GM12878 (cell line): ENCODE measurements around the gene TMEM176B. TPM values are rescaled to one million over a fixed set of nuclear protein-coding genes. Genes with fewer than 3 reads are reported as not detected.

Experiments used
- ATAC-seq: fragments of 200-7000 bp; cut with Tn5 transposase; 3 replicates; pipeline ENCODE4 v1.9.1; 2020; ENCODE audit warnings: mild to moderate bottlenecking, moderate library complexity
- BruUV-seq: library from RNA; stranded (reverse); fragments of 400-500 nt; replicated peaks from 2 replicates; lab custom pipeline; 2021; lab: Mats Ljungman, UMichigan
- CTCF ChIA-PET: fragments of 300-600 bp; sonication (Branson Sonifier 250); formaldehyde crosslinking; extraction: SDS; loops from one replicate; lab custom pipeline; 2021; ENCODE audit warnings: inconsistent platforms; lab: Yijun Ruan, JAX
- POLR2A ChIA-PET: fragments of 350-600 bp; formaldehyde crosslinking; extraction: SDS; loops from one replicate; lab custom pipeline; 2021; ENCODE audit warnings: inconsistent platforms; lab: Charles Lee
- RAD21 ChIA-PET: fragments of 300-600 bp; sonication (Branson Sonifier 250); formaldehyde crosslinking; loops from one replicate; lab custom pipeline; 2023; ENCODE audit warnings: antibody characterized with exemption; ENCODE audit not compliant: unreplicated experiment; lab: Charles Lee
- SMC1A ChIA-PET: fragments of 300-600 bp; sonication (Branson Sonifier 250); formaldehyde crosslinking; loops from one replicate; lab custom pipeline; 2023; ENCODE audit not compliant: unreplicated experiment, uncharacterized antibody; lab: Charles Lee
- DNase-seq: peaks from one replicate; pipeline ENCODE4 v3.0.0-alpha.2; 2011; ENCODE audit warnings: low read depth, low spot score
- FAIRE-seq: peaks from 3 replicates; lab custom pipeline; 2011; peaks lifted over from hg19 to GRCh38; lab: Jason Lieb, UNC
- H2AFZ ChIP-seq: 2 replicates; pipeline ENCODE4 v1.6.0; 2011; ENCODE audit warnings: low read depth, low read length, control low read depth; ENCODE audit not compliant: control insufficient read depth
- H3K27ac ChIP-seq: 2 replicates; pipeline ENCODE4 v1.5.1; 2011; ENCODE audit warnings: control low read depth; ENCODE audit not compliant: control insufficient read depth, insufficient read depth
- H3K27me3 ChIP-seq, 2 experiments: replicated peaks in 1 of 2; 2 replicates each; pipeline versions ENCODE4 v1.6.0 to v1.6.1; 2011; ENCODE audit warnings: low read length in 1 of 2; ENCODE audit not compliant: control insufficient read depth in 2 of 2, insufficient read depth in 2 of 2
- H3K36me3 ChIP-seq, 2 experiments: 2 replicates each; pipeline ENCODE4 v1.5.1; 2011; ENCODE audit warnings: low read length in 1 of 2; ENCODE audit not compliant: control insufficient read depth in 2 of 2, insufficient read depth in 2 of 2
- H3K4me1 ChIP-seq: 2 replicates; pipeline ENCODE4 v1.6.1; 2011; ENCODE audit warnings: mild to moderate bottlenecking, low read length, moderate library complexity, mixed read lengths; ENCODE audit not compliant: control insufficient read depth, insufficient read depth
- H3K4me2 ChIP-seq: 2 replicates; pipeline ENCODE4 v1.6.0; 2011; ENCODE audit warnings: control low read depth; ENCODE audit not compliant: control insufficient read depth, insufficient read depth
- H3K4me3 ChIP-seq: fragments of 200-600 bp; sonication (generic); 2 replicates; pipeline ENCODE4 v1.5.1; 2016
- H3K79me2 ChIP-seq: 2 replicates; pipeline ENCODE4 v1.6.0; 2011; ENCODE audit warnings: low read length; ENCODE audit not compliant: control insufficient read depth, insufficient read depth
- H3K9ac ChIP-seq: 2 replicates; pipeline ENCODE4 v1.8.0; 2011; ENCODE audit warnings: low read length, control low read depth, mixed read lengths; ENCODE audit not compliant: control insufficient read depth, insufficient read depth
- H3K9me3 ChIP-seq: replicated peaks from 3 replicates; pipeline ENCODE4 v1.5.1; 2011; ENCODE audit warnings: mild to moderate bottlenecking, low read length; ENCODE audit not compliant: control insufficient read depth, insufficient read depth
- H4K20me1 ChIP-seq: 2 replicates; pipeline ENCODE4 v1.6.0; 2011; ENCODE audit not compliant: control insufficient read depth, insufficient read depth
- ATF2 ChIP-seq: IDR thresholded peaks from 2 replicates; pipeline ENCODE4 v1.6.1; 2012; ENCODE audit warnings: low read length, inconsistent platforms
- BHLHE40 ChIP-seq, 2 experiments: fragments of 450-650 bp in 1 of 2; IDR thresholded peaks; 2 replicates each; pipeline ENCODE4 v1.6.1; 2011 to 2017; ENCODE audit warnings: low read depth in 2 of 2, borderline replicate concordance in 1 of 2, improper control_type of control experiment in 1 of 2, low read length in 1 of 2, mild to moderate bottlenecking in 1 of 2
- DPF2 ChIP-seq: fragments of 450-650 bp; IDR thresholded peaks from 2 replicates; pipeline ENCODE4 v1.6.1; 2017; ENCODE audit warnings: mild to moderate bottlenecking
- EGR1 ChIP-seq, 2 experiments: IDR thresholded peaks; 1 replicate in 1 of 2; 2 replicates in 1 of 2; pipeline ENCODE4 v1.6.1; 2011 to 2012; ENCODE audit warnings: low read depth in 2 of 2, low read length in 2 of 2, borderline replicate concordance in 1 of 2, mild to moderate bottlenecking in 1 of 2, moderate library complexity in 1 of 2
- EP300 ChIP-seq, 2 experiments: fragments of 150-350 bp in 1 of 2; IDR thresholded peaks; 2 replicates each; pipeline ENCODE4 v1.6.1; 2011 to 2012; ENCODE audit warnings: low read depth in 2 of 2, low read length in 2 of 2, borderline replicate concordance in 1 of 2, improper control_type of control experiment in 1 of 2, inconsistent platforms in 1 of 2; ENCODE audit not compliant: control insufficient read depth in 1 of 2
- ESRRA ChIP-seq: IDR thresholded peaks from 2 replicates; pipeline ENCODE4 v1.6.1; 2012; ENCODE audit warnings: mild to moderate bottlenecking, low read length, improper control_type of control experiment
- HDAC2 ChIP-seq: fragments of 200-600 bp; sonication (generic); IDR thresholded peaks from 2 replicates; pipeline ENCODE4 v1.6.1; 2017
- IRF3 ChIP-seq: fragments of 450-650 bp; IDR thresholded peaks from 2 replicates; pipeline ENCODE4 v1.6.1; 2014; ENCODE audit warnings: mild to moderate bottlenecking
- IRF4 ChIP-seq: IDR thresholded peaks from 2 replicates; pipeline ENCODE4 v1.6.1; 2011; ENCODE audit warnings: low read depth, low read length
- MXI1 ChIP-seq: fragments of 150-350 bp; IDR thresholded peaks from 2 replicates; pipeline ENCODE4 v1.6.1; 2011; ENCODE audit warnings: low read depth, mild to moderate bottlenecking, inconsistent platforms, low read length, improper control_type of control experiment
- NR2C1 ChIP-seq: fragments of 450-650 bp; IDR thresholded peaks from 2 replicates; pipeline ENCODE4 v1.6.1; 2017; ENCODE audit warnings: antibody characterized with exemption, mild to moderate bottlenecking, moderate library complexity
- PKNOX1 ChIP-seq: fragments of 450-650 bp; IDR thresholded peaks from 2 replicates; pipeline ENCODE4 v1.6.1; 2016; ENCODE audit warnings: mild to moderate bottlenecking
- POLR2AphosphoS2 ChIP-seq: IDR thresholded peaks from 2 replicates; pipeline ENCODE4 v1.6.1; 2011; ENCODE audit warnings: low read depth, mild to moderate bottlenecking, low read length, improper control_type of control experiment, moderate library complexity
- SMAD1 ChIP-seq: fragments of 450-650 bp; IDR thresholded peaks from 2 replicates; pipeline ENCODE4 v1.6.1; 2018; ENCODE audit warnings: mild to moderate bottlenecking, low read depth; ENCODE audit not compliant: partially characterized antibody
- SPI1 ChIP-seq: IDR thresholded peaks from 2 replicates; pipeline ENCODE4 v1.6.1; 2011; ENCODE audit warnings: low read depth, mild to moderate bottlenecking, low read length, moderate library complexity, borderline replicate concordance; ENCODE audit not compliant: insufficient read depth
- YBX1 ChIP-seq: fragments of 450-650 bp; IDR thresholded peaks from 2 replicates; pipeline ENCODE4 v1.6.1; 2016; ENCODE audit warnings: antibody characterized with exemption
- WGBS: methylation state at CpG from one replicate; pipeline ENCODE4 v1.1.6; 2016; ENCODE audit warnings: low lambda C conversion rate; ENCODE audit not compliant: insufficient replicate concordance, insufficient coverage; ENCODE audit errors: missing lambda C conversion rate; 5-methylcytosine and 5-hydroxymethylcytosine counted together
- in situ Hi-C: fragments of 300-500 bp; cut with MboI; formaldehyde crosslinking; loops from 9 replicates; pipeline ENCODE4 v1.14.3; 2018; ENCODE audit warnings: mixed read lengths
- intact Hi-C: fragments of 100-400 bp; cut with micrococcal nuclease; formaldehyde crosslinking; loops from one replicate; pipeline ENCODE4 v1.14.2; 2022; ENCODE audit not compliant: unreplicated experiment
- polyA plus RNA-seq, 11 experiments: library from polyadenylated mRNA; depleted of rRNA in 4 of 11; unstranded in 6 of 11; stranded (reverse) in 5 of 11; fragments of >200 nt; fragmentation: Nextera tagmentation in 4 of 11; fragmentation: Illumina TruSeq in 1 of 11; extraction: Ambion mirVana in 4 of 11; extraction: Trizol in 1 of 11; gene quantifications; 1 replicate in 1 of 11; 2 replicates in 10 of 11; pipeline versions ENCODE4 v1.2.1 to v1.2.3, GENCODE V29; 2011 to 2016; ENCODE audit warnings: inconsistent platforms in 2 of 11, missing spikeins in 2 of 11, low read depth in 1 of 11
- total RNA-seq, 4 experiments: library from RNA; depleted of rRNA in 3 of 4; stranded (reverse); fragments of >200 nt in 3 of 4; fragmentation: Illumina TruSeq in 1 of 4; extraction: Trizol in 1 of 4; gene quantifications; 2 replicates each; pipeline versions ENCODE4 v1.2.1 to v1.2.3, GENCODE V29; 2013 to 2021

Gene TMEM176B
- total and polyA plus RNA-seq, 10 of the 15 experiments (the other 5 are each of a cell fraction or from before 2014, with no cell fraction given), result 0.05 to 0.40 (median 0.20) TPM; not detected in 4

- TF ChIP-seq PKNOX1, result no peak
- TF ChIP-seq POLR2AphosphoS2, result no peak
- TF ChIP-seq NR2C1, result no peak
- TF ChIP-seq ESRRA, result no peak
- TF ChIP-seq DPF2, result no peak
- no peak for TF ChIP-seq SMAD1
Measured at GRCh38 chr7:150829426-150829825, 29.3 kb upstream of the TMEM176B start (continued).

- no peaks in the 10 kb centered on the region for H3K36me3 ChIP-seq
- H3K27ac ChIP-seq, result no peak overlapping the region
- H3K4me1 ChIP-seq, result no peaks in the 10 kb centered on the region
- H3K4me2 ChIP-seq, result no peak overlapping the region
- H3K79me2 ChIP-seq, result no peaks in the 10 kb centered on the region
- no peak overlapping the region for H3K9ac ChIP-seq
- intact Hi-C loops (no loop called here), in situ Hi-C loops (no loop called here)
- CTCF ChIA-PET, result no interaction called here
- DNase-seq (no peak), ATAC-seq (no peak), FAIRE-seq (no peak)
- H4K20me1 ChIP-seq, result no peaks in the 10 kb centered on the region
- TF ChIP-seq IRF4 (no peak), DPF2 (no peak), EP300 (IDR thresholded peaks at IDR 0.05; ENCODE audit: borderline replicate concordance in 1 of 2, control insufficient read depth in 1 of 2, low read depth in 2 of 2, low read length in 2 of 2) (no peak), SPI1 (no peak), YBX1 (no peak), HDAC2 (no peak), MXI1 (no peak), BHLHE40 (IDR thresholded peaks at IDR 0.05; ENCODE audit: borderline replicate concordance in 1 of 2, low read depth in 2 of 2, low read length in 1 of 2) (no peak), ATF2 (no peak), EGR1 (IDR thresholded peaks at IDR 0.05; ENCODE audit: borderline replicate concordance in 1 of 2, low read depth in 2 of 2, low read length in 2 of 2) (no peak), IRF3 (no peak)
- BruUV-seq, result no TSS peak
- peaks cover 0 to 2% of the 10 kb centered on the region in 2 experiments; a peak in 2 of 4 replicates for H3K27me3 ChIP-seq
- SMC1A ChIA-PET, result no interaction called here
- RAD21 ChIA-PET, result no interaction called here
- POLR2A ChIA-PET, result no interaction called here
- no peak overlapping the region for H3K4me3 ChIP-seq
- H2AFZ ChIP-seq, result no peak overlapping the region
- 27% methylated on average over 2 of the region's 2 CpGs for WGBS
- no peaks in the 10 kb centered on the region for H3K9me3 ChIP-seq
Measured at GRCh38 chr7:150828384-150828783, 28.2 kb upstream of the TMEM176B start.
